Ovary (tissue), 3 donors: Measurements from ENCODE around the gene PRLH.

Experiments
- EP300 ChIP-seq: sonication (generic); formaldehyde crosslinking; IDR thresholded peaks from one replicate; pipeline ENCODE4 v1.6.1; 2017; ENCODE audit warnings: antibody characterized with exemption
- POLR2A ChIP-seq: fragments of 450-650 bp; IDR thresholded peaks from one replicate; pipeline ENCODE4 v1.6.1; 2017; ENCODE audit warnings: antibody characterized with exemption, mild to moderate bottlenecking, moderate library complexity
- TF ChIP-seq, protein P1 (sequence below), 3 donors: fragments of 450-650 bp in 2 of 3; fragments of 200-600 bp in 1 of 3; IDR thresholded peaks; one replicate each; pipeline versions ENCODE4 v1.5.1 to v1.8.0; 2016 to 2022; ENCODE audit warnings: antibody characterized with exemption in 3 of 3, mild to moderate bottlenecking in 1 of 3
- donor health status: DM: no; HTN: no; CAD: no.

DNA sequence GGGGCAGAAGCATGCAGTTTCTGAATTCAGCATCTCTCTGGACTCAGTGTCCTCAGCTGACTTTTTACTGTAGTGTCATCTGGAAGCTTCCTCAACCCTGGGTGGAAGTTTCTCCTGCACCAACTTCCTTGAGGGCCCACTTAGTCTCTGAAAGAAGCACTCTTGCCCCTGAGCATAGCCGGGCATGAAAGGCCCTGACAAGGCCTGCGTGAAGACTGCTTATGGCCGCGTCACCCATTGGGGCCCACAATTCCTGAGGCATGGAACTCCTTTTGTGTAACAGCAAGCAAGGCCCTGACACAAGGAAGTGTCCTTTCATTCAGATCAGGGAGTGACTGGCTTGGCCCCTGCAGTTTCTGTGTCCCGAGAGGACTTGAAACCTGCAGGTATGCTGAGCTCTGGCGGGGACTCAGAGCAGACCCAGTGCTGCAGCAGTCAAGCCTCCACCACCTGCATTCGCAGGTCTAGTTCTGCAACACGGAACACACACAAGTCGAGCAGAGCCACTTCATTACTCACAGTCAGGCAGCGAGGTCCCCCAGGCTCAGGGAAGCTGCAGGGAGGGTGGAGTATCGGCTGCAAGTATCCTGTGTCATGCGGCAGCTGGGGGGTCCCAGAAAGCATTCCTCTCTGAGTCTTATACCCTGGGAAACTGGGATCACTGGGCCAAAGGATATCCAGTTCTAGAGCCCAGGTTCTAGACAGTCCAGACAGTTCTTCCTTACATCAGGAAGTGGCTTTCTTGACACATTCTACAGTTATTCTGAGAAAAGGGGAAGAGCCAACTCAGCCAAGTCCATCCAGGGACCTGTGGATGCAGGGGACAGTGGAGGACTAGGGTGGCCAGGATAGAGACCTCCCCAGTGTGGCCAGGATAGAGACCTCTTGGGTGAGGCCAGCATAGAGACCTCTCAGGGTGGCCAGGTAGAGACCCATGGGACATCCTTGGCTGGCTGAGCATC, 35.6 kb upstream of the PRLH start:
- TF ChIP-seq, protein P1, sequence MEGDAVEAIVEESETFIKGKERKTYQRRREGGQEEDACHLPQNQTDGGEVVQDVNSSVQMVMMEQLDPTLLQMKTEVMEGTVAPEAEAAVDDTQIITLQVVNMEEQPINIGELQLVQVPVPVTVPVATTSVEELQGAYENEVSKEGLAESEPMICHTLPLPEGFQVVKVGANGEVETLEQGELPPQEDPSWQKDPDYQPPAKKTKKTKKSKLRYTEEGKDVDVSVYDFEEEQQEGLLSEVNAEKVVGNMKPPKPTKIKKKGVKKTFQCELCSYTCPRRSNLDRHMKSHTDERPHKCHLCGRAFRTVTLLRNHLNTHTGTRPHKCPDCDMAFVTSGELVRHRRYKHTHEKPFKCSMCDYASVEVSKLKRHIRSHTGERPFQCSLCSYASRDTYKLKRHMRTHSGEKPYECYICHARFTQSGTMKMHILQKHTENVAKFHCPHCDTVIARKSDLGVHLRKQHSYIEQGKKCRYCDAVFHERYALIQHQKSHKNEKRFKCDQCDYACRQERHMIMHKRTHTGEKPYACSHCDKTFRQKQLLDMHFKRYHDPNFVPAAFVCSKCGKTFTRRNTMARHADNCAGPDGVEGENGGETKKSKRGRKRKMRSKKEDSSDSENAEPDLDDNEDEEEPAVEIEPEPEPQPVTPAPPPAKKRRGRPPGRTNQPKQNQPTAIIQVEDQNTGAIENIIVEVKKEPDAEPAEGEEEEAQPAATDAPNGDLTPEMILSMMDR (IDR thresholded peaks at IDR 0.05) = no peak
- TF ChIP-seq POLR2A (no peak), EP300 (no peak)
